ENCODE results near the gene CENPP.

- TF ChIP-seq CTCF (IDR thresholded peaks at IDR 0.05; ENCODE audit: low read depth, low read length) (no peak), EZH2phosphoT487 (IDR thresholded peaks at IDR 0.05; ENCODE audit: low read depth) (no peak)
Observed at GRCh38 chr9:92325991-92326500, 293 bp downstream of the CENPP start.
